HG03025 (cell line): ENCODE data around the gene NLRP5.
"Not testable (repeated sequence)": the region's sequence is repeated elsewhere in the genome, so short reads cannot be mapped to it uniquely, and the experiment has no call there.

Experiments
- ATAC-seq: cut with Tn5 transposase; IDR thresholded peaks from one replicate; pipeline ENCODE4 v1.9.1; 2021; ENCODE audit warnings: mild to moderate bottlenecking, moderate library complexity; ENCODE audit not compliant: unreplicated experiment, low FRiP score

Gene NLRP5

DNA sequence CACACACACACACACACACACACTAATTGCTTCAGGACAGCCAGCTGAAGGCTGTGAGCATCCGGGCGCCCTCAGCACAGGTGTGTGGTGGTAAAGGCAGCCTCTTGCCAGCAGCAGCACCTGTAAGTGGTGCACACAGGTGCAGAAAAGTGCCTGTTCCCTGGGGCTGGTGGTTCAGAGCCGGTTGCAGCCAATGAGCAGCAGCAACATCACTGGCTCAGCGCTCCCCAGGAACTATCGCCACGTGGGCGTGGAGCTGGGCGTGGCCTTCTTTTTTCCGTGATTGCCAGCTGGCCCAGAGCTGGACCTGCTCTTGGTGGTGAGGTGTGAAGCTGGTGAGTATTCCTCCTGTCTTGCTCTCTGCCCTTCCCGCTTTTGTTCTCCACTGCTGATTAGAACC, at the start of gene NLRP5:
TSS of gene NLRP5 (plus strand) at position 289 of the 400 bp plus-strand sequence.
- no peak for ATAC-seq

DNA sequence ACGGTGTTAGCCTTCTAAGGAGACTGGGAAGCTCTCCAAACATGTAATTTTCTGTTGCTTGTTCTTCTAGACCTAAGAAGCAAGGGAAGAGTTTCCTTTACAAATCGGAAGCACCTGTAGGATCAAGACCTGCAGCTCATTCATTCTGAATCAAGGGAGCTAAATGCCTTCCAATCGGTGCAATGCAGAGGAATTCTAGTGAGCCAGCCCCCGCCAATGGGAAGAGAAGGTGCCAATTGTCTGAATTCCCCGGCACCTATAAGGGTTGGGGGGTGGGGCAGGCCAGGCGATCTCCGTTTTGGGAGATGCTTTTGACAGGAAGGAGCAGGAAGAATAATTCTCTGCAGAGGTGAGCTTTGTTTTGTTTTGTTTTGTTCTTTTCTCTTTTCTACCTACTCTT, 47.4 kb upstream of the NLRP5 start:
- no peak for ATAC-seq

DNA sequence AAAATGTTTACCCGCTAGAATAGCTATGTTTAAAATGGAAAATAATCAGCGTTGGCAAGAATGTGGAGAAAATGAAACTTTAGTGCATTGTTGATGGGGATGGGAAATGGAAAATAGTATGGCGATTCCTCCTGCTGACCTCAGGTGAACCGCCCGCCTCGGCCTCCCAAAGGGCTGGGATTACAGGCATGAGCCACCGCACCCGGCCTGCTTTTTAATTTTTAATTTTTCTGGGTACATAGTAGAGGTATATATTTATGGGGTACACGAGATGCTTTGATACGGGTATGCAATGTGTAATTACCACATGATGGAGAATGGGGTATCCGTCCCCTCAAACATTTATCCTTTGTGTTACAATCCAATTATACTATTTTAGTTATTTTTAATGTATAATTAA, 46.3 kb upstream of the NLRP5 start:
- no peak for ATAC-seq

DNA sequence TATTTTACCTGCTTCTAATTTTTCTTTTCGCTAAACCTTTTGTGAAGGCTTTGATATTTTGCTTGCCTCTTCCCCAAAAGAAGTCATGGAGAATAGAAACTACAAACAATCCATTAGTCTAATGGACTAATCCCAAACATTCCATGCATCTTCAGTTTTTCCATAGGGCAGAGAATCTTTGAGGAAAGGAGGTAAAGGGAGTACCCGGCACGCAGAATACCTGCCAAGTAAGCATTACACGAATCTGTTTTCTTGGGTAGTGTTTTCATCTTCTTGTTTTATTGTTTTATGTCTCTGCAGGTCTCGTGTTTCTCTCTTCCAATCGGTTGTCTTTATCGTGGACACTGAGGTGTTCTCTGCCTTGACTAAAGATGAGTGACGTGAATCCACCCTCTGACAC, 39.0 kb upstream of the NLRP5 start, which contains the start of gene NLRP8:
TSS of gene NLRP8 (plus strand) at position 301 of the 400 bp plus-strand sequence.
- ATAC-seq: no peak

DNA sequence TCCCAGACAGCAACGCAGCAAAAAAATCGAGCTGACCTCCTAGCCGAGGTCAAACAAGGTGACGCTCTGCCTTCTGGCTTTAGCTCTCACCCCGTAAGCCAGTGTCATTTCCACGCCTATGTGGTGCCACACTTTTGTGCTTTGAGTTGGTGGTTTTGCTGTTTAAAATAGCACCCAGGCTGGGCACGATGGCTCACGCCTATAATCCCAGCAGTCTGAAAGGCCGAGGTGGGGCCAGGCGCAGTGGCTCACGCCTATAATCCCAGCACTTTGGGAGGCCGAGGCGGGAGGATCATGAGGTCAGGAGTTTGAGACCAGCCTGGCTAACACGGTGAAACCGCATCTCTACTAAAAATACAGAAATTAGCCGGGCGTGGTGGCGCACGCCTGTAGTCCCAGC, 36.0 kb upstream of the NLRP5 start:
- not testable (repeated sequence) for ATAC-seq

DNA sequence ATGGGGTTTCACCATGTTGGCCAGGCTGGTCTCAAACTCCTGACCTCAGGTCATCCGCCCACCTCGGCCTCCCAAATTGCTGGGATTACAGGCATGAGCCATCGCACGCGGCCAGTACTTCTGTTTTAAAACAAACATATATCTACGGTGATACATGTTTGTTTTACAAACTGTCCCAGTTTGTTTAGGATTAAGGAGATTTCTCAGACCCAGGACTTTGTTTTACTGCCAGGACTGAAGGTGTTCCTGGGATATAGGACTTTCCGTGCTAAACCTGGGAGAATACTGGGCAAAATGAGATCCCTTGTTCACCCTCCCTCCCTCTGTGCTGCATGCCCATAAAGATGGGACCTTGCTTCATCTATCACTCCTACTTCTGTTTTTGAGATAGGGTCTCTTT, 30.1 kb upstream of the NLRP5 start:
- ATAC-seq: no peak

DNA sequence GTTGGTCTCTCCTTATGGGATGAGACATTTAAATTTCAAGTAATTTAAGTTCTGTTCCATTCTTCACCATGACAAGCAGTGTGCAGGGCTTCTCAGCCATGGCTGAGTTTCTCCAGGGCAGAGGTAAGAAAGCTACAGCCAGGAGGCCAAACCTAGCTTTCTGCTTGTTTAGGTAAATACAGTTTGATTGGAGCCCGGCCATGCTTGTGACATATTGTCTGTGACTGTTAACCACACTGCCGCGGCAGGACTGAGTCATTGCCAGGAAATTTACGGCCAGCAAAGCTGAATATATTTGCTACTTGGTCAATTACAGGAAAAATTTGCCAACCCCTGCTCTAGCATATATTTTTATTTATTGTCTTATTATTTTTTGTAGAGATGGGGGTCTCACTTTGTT, 28.2 kb upstream of the NLRP5 start:
- ATAC-seq: no peak

DNA sequence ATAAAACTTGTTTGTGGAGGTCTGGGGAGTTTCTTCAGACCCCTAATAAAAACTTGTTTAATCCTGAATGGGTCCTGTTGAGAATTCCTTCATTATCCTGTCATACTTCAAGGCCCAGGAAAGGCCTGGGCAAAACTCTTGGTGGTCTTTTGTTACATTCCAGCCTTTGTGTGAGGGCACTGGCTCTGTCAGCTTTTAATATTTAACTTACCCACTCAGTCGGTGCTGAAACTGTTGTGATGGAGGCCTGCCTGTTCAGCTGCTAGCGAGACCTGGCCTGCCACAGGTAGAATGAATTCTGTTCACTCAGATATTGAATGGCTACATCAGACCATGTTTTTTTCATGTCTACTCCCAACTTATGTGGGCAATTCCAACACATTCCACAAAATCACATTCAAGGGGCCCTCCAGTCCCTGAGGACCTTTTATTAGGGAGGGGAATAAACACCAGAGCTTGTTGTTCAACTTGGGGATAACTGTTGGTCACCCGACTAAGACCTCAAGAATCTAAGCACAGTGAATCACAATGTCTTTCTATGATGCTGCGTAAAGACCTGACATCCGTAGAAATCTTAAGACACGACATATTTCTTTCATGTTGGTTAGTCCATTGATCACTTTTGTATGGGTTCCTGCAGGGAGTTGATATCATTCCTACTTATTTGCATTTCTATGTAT, 26.4 kb upstream of the NLRP5 start:
- ATAC-seq: no peak

DNA sequence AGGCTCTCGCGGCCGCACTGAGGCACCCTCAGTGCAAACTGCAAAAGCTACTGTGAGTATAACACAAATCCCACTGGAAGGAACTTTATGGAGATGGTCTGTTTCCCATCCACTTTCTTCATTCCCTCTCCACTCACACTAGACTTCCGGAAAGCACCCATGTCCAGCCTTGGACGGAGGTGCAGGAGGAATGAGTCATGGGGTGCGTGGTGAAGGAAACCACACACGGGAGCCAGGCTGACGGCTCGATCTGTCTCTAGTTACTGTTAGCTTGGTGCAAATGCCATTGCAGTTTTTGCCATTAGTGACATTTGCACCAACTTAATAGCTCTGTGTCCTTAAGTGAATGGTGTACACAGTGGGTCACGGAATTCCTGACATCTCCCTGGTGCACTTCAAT, 24.4 kb upstream of the NLRP5 start:
- no peak for ATAC-seq

DNA sequence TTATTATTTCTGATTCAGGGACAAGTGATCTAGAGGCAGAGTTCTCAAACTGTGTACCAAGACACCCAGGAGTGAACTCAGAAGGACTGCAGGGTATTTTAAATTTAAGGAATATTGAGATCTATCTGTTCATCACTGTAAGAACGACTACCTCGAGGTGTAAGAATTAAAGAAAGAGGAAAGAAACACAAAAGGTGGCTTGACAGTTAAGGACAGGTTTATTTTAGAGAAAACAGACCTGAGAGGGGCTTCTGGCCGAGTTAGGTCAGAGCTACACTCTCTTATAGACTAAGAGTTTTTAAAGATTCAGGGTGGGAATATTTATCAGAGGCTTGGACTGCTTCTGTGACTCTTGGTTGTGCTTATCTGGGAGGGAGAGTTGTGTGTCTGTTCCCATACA, 12.6 kb upstream of the NLRP5 start:
- no peak for ATAC-seq

DNA sequence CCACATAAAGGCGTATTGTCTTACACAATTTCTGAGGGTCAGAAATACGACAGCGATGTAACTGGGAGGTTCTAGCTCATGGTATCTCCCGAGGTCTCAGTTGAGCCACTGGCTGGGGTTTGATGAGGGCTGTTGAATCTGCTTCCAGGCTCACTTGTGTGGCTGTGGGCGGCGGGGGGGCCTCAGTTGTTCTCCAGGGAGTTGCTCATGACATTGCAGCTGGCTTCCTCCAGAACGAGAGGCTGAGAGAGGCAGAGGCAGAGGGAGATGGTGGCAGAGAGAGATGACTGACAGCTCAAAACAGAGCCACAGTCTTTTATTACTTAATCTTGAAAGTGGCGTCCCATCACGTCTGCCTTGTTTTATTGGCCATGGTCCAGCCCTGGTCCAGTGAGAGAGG, 6.2 kb upstream of the NLRP5 start:
- no peak for ATAC-seq

DNA sequence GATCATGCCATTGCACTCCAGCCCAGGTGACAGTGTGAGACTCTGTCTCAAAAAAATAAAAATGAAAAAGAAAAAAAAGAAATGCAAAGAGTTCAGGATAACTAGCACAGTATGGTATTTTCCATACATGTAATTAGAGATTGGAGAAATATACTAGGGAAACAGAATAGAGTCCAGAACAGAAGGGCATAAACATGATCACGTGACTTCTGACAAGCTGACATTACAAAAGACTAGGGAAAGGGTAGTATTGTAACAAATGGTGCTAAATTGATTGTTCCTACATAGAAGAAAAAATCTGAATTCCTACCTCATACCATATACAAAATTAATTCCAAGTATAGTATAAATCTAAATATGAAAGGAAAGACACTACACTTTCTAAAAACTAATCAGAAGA, 1.3 kb upstream of the NLRP5 start:
- no peak for ATAC-seq

DNA sequence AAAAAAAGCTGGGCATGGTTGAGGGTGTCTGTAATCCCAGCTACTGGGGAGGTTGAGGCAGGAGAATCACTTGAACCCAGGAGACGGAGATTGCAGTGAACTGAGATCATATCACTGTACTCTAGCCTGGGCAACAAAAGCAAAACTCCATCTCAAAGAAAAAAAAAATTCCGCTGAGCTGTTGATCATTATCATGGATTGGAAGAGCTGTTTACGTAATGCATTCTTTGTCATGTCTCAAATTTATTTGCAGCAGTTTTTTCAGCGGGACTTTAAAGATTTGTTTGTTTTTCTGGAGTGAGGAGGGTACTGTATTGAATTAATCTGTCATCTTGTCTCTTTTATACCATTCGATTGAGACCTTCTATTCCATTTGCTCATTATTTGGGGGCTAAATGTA, 4.3 kb downstream of the NLRP5 start:
- no peak for ATAC-seq

DNA sequence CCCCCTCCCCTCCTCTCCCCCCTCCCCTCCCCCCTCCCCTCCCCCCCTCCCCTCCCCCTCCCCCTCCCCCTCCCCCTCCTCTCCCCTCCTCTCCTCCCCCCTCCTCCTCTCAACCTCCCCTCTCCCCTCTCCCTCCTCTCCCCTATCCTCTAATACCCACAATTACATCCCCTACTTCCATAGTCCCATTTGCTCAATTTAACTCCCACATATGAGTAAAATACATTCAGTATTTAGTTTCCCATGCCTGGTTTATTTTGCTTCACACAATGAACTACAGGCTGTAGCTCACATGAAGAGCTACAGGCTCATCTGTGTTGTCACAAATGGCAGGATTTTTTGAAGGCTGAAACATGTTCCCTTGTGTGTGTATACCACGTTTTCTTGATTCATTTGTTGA, 6.9 kb downstream of the NLRP5 start:
- no peak for ATAC-seq

DNA sequence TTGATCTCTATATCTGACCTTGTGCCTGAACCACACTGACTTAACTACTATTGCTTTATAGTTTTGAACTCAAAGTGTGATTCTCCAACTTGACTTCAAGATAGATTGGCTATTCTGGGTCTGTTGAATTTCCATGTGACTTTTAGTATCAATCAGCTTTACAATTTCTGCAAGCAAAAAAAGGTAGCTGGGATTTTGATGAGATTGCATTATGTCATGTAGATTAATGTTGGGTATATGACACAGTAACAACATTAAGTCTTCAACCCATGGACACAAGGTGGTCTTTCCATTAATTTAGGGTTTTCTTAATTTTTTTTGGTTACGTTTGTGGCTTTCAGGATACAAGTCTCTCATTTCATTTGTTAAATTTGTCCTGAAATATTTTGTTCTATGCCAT, 28.2 kb downstream of the NLRP5 start:
- no peak for ATAC-seq

DNA sequence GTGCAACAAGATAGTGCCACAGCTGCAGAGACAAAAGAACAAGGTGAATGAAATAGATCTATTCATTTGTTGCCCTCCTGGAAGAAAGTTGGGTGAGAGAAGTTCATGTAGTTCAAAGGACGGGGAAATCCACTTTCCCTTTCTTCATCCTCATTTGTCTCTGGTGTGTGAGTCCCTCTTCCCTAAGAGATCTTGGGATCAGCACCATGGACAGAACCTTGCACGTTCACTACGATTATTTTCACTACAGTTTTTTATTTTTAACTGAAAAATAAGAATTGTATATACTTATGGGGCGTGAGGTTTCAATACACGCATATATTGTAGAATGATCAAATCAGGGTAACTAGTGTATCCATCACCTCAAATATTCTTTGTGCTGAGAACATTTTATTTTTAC, 29.2 kb downstream of the NLRP5 start:
- ATAC-seq: no peak

DNA sequence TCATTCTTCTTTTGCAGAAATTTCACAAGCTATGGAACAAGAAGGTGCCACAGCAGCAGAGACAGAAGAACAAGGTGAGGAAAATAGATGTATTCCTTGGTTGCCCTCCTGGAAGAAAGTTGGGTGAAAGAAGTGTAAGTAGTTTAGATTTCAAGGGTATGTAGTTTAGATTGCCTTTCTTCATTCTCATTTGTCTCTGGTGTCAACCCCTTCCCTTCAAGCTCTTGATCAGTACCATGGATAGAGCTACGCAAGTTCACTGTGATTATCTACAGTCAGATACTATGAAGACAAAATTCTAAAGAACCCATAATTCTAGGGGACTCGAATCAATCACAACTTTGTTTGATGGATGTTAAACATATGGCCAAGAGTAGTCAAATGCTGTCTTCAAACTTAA, 32.8 kb downstream of the NLRP5 start:
- ATAC-seq: not testable (repeated sequence)

DNA sequence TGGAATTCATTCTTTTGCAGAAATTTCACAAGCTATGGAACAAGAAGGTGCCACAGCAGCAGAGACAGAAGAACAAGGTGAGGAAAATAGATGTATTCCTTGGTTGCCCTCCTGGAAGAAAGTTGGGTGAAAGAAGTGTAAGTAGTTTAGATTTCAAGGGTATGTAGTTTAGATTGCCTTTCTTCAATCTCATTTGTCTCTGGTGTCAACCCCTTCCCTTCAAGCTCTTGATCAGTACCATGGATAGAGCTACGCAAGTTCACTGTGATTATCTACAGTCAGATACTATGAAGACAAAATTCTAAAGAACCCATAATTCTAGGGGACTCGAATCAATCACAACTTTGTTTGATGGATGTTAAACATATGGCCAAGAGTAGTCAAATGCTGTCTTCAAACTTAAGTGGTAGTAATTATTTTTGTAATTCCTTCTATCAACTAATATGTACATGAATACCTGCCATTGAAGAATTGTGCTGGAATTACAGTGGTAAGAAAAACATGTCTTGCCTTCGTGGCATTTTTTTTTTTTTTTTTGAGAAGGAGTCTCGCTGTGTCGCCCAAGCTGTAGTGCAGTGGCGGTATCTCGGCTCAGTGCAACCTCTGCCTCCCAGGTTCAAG, 33.9 kb downstream of the NLRP5 start:
- ATAC-seq: not testable (repeated sequence)

DNA sequence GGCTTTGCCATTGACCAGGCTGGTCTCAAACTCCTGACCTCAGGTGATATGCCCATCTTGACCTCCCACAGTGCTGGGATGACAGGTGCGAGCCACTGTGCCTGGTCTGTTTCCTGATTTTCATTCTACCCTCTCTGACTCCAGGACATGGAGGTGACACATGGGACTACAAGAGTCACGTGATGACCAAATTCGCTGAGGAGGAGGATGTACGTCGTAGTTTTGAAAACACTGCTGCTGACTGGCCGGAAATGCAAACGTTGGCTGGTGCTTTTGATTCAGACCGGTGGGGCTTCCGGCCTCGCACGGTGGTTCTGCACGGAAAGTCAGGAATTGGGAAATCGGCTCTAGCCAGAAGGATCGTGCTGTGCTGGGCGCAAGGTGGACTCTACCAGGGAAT, 40.2 kb downstream of the NLRP5 start:
- no peak for ATAC-seq

DNA sequence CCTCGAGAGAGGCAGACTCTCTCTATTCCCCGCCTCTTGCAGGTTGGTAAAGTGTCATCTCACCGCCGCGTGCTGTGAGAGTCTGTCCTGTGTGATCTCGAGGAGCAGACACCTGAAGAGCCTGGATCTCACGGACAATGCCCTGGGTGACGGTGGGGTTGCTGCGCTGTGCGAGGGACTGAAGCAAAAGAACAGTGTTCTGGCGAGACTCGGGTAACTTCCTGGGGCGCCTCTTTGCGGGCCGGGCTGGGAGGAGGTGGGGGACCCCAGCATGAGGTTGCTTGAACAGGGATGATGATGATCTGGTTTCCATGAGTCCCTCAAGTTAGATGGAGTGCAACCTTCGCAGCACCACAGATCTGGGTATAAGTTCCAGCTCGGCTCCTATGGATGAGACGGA, 67.0 kb downstream of the NLRP5 start:
- ATAC-seq: no peak

DNA sequence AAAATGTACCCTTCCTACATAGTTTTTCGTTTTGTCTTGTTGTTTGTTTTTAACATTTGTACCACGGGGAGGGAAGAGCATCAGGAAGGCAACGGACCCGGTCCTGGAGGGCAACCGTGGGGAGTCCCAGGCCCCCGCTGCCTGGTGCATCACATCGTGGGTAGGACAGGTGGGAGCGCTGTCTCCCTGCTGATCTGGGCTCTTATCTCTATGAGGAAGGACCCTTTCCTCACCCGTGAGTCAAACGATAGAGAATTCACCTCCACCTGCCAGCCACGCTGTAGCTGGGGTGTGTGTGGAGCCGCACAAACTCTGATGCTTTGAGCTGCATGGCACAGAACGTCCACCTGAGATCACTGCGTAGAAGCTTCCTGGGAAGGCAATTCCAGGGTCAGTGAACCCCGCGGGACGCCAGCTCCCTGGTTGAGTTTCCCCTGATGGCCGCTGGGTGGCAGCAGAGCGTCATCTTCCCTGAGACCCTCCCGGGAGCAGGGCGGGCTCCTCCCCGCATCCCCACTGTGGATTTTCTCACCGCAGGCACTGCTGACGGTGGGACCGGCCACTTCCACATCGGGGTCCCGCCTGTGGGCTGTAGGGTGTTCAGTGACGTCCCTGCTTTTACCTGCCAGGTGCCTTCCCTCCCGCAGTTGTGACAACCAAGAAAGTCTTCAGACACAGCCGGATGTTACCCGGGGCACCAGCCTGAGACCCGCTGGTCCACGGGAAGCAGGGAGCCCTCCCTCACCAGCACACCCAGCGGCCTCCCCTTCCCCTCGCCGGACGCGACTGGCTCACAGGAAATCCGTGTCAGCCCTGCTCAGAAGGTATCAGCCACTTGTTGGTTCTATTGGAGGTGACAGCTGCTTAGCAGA, 79.8 kb downstream of the NLRP5 start:
- ATAC-seq: no peak

DNA sequence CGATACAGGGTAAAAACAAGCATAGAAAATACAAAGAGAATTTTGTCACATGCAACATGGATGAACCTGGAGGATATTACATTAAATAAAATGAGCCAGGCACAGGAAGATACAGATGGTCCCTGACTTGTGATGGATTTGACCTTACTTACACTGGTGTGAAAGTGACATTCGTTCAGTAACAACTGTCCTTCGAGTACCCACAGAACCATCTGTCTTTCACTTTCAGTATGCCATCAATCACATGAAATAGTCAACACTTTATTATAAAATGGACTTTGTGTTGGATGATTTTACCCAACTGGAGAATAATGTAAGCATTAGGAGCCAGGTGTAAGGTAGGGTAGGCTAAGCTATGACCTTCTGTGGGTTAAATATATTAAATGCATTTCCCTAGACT, 83.1 kb downstream of the NLRP5 start:
- ATAC-seq: no peak
